Vagina (tissue), 2 donors: ENCODE results near the gene AMY2B. TPM values are rescaled to one million over a fixed set of nuclear protein-coding genes. Genes with fewer than 3 reads are reported as not detected.
A peak's percentile ranks its signal among the peaks of the same experiment; 100 is the strongest.
"Not testable (repeated sequence)": the region's sequence is repeated elsewhere in the genome, so short reads cannot be mapped to it uniquely, and the experiment has no call there.

Experiments used
- DNase-seq, 2 donors: peaks; one replicate each; pipeline ENCODE4 v3.0.0-alpha.2; 2017; ENCODE audit errors: extremely low spot score in 2 of 2
- H3K27ac ChIP-seq: fragments of 200-600 bp; sonication (generic); one replicate; pipeline ENCODE4 v1.5.1; 2019
- H3K27me3 ChIP-seq: fragments of 200-600 bp; sonication (generic); one replicate; pipeline ENCODE4 v1.5.1; 2019
- H3K36me3 ChIP-seq, 2 donors: fragments of 200-600 bp; sonication (generic); one replicate each; pipeline ENCODE4 v1.5.1; 2017 to 2019
- H3K4me1 ChIP-seq: fragments of 200-600 bp; sonication (generic); one replicate; pipeline ENCODE4 v1.5.1; 2019
- H3K4me3 ChIP-seq, 2 donors: fragments of 200-600 bp; sonication (generic); 1 replicate in 1 of 2; 2 replicates in 1 of 2; pipeline ENCODE4 v1.5.1; 2016 to 2019
- H3K9me3 ChIP-seq: fragments of 200-600 bp; sonication (generic); one replicate; pipeline ENCODE4 v1.5.1; 2019
- CTCF ChIP-seq, 3 experiments: fragments of 450-650 bp in 2 of 3; fragments of 200-600 bp in 1 of 3; sonication (generic) in 1 of 3; IDR thresholded peaks; one replicate each; pipeline ENCODE4 v1.5.1; 2017 to 2019; ENCODE audit warnings: antibody characterized with exemption in 3 of 3, mild to moderate bottlenecking in 2 of 3, moderate library complexity in 2 of 3
- POLR2A ChIP-seq, 2 donors: fragments of 450-650 bp; IDR thresholded peaks; one replicate each; pipeline ENCODE4 v1.6.1; 2017; ENCODE audit warnings: antibody characterized with exemption in 2 of 2, mild to moderate bottlenecking in 2 of 2, moderate library complexity in 2 of 2
- POLR2AphosphoS5 ChIP-seq, 2 donors: sonication (generic); formaldehyde crosslinking; IDR thresholded peaks; one replicate each; pipeline ENCODE4 v1.9.0; 2017; ENCODE audit warnings: antibody characterized with exemption in 2 of 2, mild to moderate bottlenecking in 2 of 2, low read depth in 1 of 2; ENCODE audit not compliant: insufficient read depth in 1 of 2
- intact Hi-C: fragments of 100-400 bp; cut with DNase I; formaldehyde crosslinking; loops from one replicate; pipeline ENCODE4 v1.15.1; 2023
- total RNA-seq: library from RNA; depleted of rRNA; stranded (reverse); fragments of >200 nt; gene quantifications from one replicate; pipeline ENCODE4 v1.2.3, GENCODE V29; 2016

The AMY2B gene
- total RNA-seq = 25.0 TPM

DNA sequence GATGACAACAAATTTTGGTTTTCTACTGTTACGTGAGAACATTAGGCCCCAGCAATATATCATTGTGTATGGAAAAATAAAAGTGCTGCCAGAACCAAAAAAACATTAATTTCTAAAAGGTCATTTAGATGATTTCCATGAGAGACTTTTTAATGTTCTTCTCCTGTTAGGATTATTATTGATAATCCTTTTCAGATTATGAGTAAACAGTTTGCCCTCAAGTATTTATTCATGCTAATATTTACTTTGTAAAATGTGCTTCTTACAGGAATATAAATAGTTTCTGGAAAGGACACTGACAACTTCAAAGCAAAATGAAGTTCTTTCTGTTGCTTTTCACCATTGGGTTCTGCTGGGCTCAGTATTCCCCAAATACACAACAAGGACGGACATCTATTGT, at the start of gene AMY2B:
Gene AMY2B (plus strand): TSS at position 301 of the 400 bp plus-strand sequence. CDS start 14 bp downstream, at position 315.
- H3K4me1 ChIP-seq, intact Hi-C loops, H3K4me3 ChIP-seq, H3K27ac ChIP-seq, DNase-seq, H3K9me3 ChIP-seq, H3K27me3 ChIP-seq, H3K36me3 ChIP-seq: not testable (repeated sequence)

DNA sequence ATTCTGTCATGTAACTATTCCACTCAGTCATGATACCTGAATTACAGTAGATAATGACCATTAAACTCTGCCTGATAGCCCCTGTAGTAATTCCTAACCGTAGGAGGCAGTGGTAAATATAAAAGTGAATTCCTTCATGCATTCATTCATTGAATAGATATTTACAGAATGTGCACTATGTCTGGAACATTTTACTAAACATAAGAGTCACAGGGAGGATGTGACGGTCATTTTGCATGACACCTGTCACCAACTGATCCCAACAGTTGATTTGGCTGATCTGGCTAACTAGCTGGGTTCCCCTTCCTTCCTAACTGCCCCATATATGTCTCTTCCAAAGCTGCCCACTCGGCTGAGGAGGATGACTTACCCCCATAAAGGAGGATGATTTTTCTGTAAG, 48.0 kb upstream of the AMY2B start:
- Histone ChIP-seq H3K27me3 (no peaks in the 10 kb centered on the region), H3K4me1 (peaks cover 29% of the 10 kb centered on the region), H3K36me3 (no peaks in the 10 kb centered on the region), H3K27ac (no peak overlapping the region), H3K9me3 (no peaks in the 10 kb centered on the region), H3K4me3 (no peak overlapping the region)
- TF ChIP-seq CTCF (IDR thresholded peaks at IDR 0.05) = no peak
- TF ChIP-seq POLR2A (IDR thresholded peaks at IDR 0.05) = no peak
- no peak for TF ChIP-seq POLR2AphosphoS5 (IDR thresholded peaks at IDR 0.05; ENCODE audit: insufficient read depth in 1 of 2, low read depth in 1 of 2)
- DNase-seq = no peak
- intact Hi-C loops = no loop called here

- H3K4me3 ChIP-seq = peak overlapping the region in 1 of 2 donors; percentile 81
- no peak overlapping the region for H3K27ac ChIP-seq
- no peak for DNase-seq
Measured at GRCh38 chr1:103525114-103525606, 46.2 kb upstream of the AMY2B start.

DNA sequence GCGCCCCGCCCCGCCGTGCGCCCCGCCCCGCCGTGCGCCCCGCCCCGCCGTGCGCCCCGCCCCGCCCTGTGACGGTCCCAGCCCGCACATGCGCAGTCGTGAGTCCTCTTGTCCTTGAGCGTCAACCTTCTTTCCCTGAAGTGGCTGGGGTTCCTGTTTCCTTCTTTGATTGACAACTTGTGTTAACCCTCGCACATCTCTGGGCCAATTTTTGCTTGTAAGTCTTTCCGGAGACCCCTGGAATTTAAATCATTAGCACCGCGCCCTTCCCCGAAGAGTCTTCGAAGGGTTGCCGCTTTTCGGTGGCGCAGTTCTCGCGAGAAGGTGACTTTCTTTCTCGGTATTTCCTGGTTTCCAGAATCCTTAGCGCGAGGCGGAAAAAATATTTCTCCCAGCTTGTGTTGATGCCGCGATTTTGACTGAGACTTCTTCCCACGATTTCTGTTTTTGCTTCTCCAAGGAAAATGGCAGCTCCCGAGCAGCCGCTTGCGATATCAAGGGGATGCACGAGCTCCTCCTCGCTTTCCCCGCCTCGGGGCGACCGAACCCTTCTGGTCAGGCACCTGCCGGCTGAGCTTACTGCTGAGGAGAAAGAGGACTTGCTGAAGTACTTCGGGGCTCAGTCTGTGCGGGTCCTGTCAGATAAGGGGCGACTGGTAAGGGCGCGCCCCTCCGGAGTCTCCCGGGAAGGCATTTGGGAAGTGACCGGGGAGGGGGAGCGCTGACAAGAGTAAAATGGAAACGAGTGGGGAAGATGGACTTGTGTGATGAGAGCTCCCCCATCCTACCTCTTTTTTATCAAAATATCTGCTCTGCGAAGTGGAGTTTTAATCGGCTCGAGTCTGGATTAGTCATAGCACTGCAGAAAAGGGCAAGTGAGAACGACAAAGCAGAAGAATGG, 45.5 kb upstream of the AMY2B start, which contains the start of gene RNPC3:
Gene RNPC3 (plus strand): TSS at position 93 of the 901 bp plus-strand sequence. CDS start 372 bp downstream, at position 465.
- Histone ChIP-seq H3K4me1 (peaks cover 49% of the 10 kb centered on the region), H3K36me3 (no peaks in the 10 kb centered on the region), H3K27me3 (no peaks in the 10 kb centered on the region), H3K27ac (peak within 1 kb of the TSS; percentile 94), H3K9me3 (no peaks in the 10 kb centered on the region), H3K4me3 (peak within 1 kb of the TSS; percentile 74 to 81)
- intact Hi-C loops = no loop called here
- DNase-seq = peak in 1 of 2 donors; percentile 93
- TF ChIP-seq POLR2AphosphoS5 (IDR thresholded peaks at IDR 0.05; ENCODE audit: insufficient read depth in 1 of 2, low read depth in 1 of 2) (peak; percentile 77 to 90), POLR2A (IDR thresholded peaks at IDR 0.05) (no peak), CTCF (IDR thresholded peaks at IDR 0.05) (no peak)

More at GRCh38 chr1:103525114-103525606, 46.2 kb upstream of the AMY2B start:
- H3K27me3 ChIP-seq = no peaks in the 10 kb centered on the region
- intact Hi-C loops = no loop called here
- H3K36me3 ChIP-seq = no peaks in the 10 kb centered on the region
- H3K4me1 ChIP-seq = peaks cover 44% of the 10 kb centered on the region
- no peaks in the 10 kb centered on the region for H3K9me3 ChIP-seq
- TF ChIP-seq POLR2A (IDR thresholded peaks at IDR 0.05) (no peak), CTCF (IDR thresholded peaks at IDR 0.05) (no peak), POLR2AphosphoS5 (IDR thresholded peaks at IDR 0.05; ENCODE audit: insufficient read depth in 1 of 2, low read depth in 1 of 2) (no peak)

GRCh38 chr1:103527331-103527730, 44.1 kb upstream of the AMY2B start:
- Histone ChIP-seq H3K36me3 (no peaks in the 10 kb centered on the region), H3K4me3 (peak overlapping the region in 1 of 2 donors; percentile 81), H3K27me3 (no peaks in the 10 kb centered on the region), H3K9me3 (no peaks in the 10 kb centered on the region), H3K4me1 (peaks cover 54% of the 10 kb centered on the region), H3K27ac (no peak overlapping the region)
- no peak for DNase-seq
- no peak for TF ChIP-seq CTCF (IDR thresholded peaks at IDR 0.05)
- no peak for TF ChIP-seq POLR2A (IDR thresholded peaks at IDR 0.05)
- TF ChIP-seq POLR2AphosphoS5 (IDR thresholded peaks at IDR 0.05; ENCODE audit: insufficient read depth in 1 of 2, low read depth in 1 of 2) = no peak
- intact Hi-C loops = no loop called here
